ENCODE measurements around the gene ADAMTS13. TPM values are rescaled to one million over a fixed set of nuclear protein-coding genes. Genes with fewer than 3 reads are reported as not detected.

The ADAMTS13 gene
- total RNA-seq, 3 donors from 2014 or later (not counting 1 experiment from before 2014, with no cell fraction given): 2.3 to 3.0 (median 2.8) TPM

DNA sequence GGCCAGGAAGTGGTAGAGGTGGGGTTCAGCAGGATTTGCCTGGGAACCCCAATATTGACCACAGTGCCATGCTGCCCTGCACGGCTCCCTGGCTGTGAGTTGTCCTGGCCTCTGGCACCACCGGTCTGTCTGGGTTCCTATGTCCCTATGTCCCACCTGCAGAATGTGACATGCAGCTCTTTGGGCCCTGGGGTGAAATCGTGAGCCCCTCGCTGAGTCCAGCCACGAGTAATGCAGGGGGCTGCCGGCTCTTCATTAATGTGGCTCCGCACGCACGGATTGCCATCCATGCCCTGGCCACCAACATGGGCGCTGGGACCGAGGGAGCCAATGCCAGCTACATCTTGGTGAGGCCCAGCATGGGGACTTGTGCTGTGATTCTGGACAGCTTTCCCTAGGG lies 35.6 kb downstream of the ADAMTS13 start:
- no peak overlapping the region for H3K27ac ChIP-seq (ENCODE audit: low read length)
- H3K4me1 ChIP-seq (ENCODE audit: control insufficient read depth, insufficient read depth, low read length): peaks cover 23% of the 10 kb centered on the region
- peaks cover 0 to 14% of the 10 kb centered on the region in 2 donors for H3K4me1 Mint-ChIP-seq
- intact Hi-C loops (cut with micrococcal nuclease): no loop called here
- no peak overlapping the region for H3K4me3 ChIP-seq (ENCODE audit: low read length)
- H3K36me3 Mint-ChIP-seq: no peaks in the 10 kb centered on the region
- 95% methylated on average over 11 of the region's 11 CpGs for WGBS (ENCODE audit: insufficient coverage)
- no peaks in the 10 kb centered on the region for H3K9me3 Mint-ChIP-seq
- no peak for ATAC-seq
- no peak overlapping the region for H3K27ac Mint-ChIP-seq
- H3K27me3 Mint-ChIP-seq (ENCODE audit: low read depth in 2 of 2): no peaks in the 10 kb centered on the region
- TF ChIP-seq, protein P1, sequence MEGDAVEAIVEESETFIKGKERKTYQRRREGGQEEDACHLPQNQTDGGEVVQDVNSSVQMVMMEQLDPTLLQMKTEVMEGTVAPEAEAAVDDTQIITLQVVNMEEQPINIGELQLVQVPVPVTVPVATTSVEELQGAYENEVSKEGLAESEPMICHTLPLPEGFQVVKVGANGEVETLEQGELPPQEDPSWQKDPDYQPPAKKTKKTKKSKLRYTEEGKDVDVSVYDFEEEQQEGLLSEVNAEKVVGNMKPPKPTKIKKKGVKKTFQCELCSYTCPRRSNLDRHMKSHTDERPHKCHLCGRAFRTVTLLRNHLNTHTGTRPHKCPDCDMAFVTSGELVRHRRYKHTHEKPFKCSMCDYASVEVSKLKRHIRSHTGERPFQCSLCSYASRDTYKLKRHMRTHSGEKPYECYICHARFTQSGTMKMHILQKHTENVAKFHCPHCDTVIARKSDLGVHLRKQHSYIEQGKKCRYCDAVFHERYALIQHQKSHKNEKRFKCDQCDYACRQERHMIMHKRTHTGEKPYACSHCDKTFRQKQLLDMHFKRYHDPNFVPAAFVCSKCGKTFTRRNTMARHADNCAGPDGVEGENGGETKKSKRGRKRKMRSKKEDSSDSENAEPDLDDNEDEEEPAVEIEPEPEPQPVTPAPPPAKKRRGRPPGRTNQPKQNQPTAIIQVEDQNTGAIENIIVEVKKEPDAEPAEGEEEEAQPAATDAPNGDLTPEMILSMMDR (IDR thresholded peaks at IDR 0.05): no peak
- H3K27me3 ChIP-seq (ENCODE audit: control insufficient read depth, insufficient read depth, low read length): no peaks in the 10 kb centered on the region
- no peak overlapping the region for H3K4me3 Mint-ChIP-seq
- H3K9me3 ChIP-seq (ENCODE audit: control insufficient read depth, insufficient read depth, low read length): no peaks in the 10 kb centered on the region
- no peaks in the 10 kb centered on the region for H3K36me3 ChIP-seq (ENCODE audit: control insufficient read depth, insufficient read depth, low read length)
- DNase-seq: no peak

DNA sequence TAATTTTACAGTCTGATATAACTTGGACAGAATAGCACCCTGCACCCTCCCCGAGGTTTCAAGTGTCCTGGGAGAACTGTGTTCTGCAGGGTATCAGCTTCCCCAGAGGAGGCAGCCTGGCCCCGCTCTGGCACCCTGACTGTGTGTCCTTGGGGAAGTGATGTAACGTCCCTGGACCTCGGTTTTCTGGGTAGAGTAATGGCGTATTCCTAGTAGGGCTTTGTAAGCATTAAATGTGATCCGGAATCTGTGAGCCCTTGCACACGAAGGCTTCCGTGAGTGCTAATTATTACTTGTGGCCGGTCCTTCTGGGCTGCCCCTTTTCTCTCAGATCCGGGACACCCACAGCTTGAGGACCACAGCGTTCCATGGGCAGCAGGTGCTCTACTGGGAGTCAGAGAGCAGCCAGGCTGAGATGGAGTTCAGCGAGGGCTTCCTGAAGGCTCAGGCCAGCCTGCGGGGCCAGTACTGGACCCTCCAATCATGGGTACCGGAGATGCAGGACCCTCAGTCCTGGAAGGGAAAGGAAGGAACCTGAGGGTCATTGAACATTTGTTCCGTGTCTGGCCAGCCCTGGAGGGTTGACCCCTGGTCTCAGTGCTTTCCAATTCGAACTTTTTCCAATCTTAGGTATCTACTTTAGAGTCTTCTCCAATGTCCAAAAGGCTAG lies 36.6 kb downstream of the ADAMTS13 start:
- WGBS (ENCODE audit: insufficient coverage): 75% methylated on average over 15 of the region's 16 CpGs
- intact Hi-C loops (cut with micrococcal nuclease): loop anchor here (1.0 kb wide), 1 partner anchor 21 kb away; the partner anchor contains the start of gene SLC2A6

DNA sequence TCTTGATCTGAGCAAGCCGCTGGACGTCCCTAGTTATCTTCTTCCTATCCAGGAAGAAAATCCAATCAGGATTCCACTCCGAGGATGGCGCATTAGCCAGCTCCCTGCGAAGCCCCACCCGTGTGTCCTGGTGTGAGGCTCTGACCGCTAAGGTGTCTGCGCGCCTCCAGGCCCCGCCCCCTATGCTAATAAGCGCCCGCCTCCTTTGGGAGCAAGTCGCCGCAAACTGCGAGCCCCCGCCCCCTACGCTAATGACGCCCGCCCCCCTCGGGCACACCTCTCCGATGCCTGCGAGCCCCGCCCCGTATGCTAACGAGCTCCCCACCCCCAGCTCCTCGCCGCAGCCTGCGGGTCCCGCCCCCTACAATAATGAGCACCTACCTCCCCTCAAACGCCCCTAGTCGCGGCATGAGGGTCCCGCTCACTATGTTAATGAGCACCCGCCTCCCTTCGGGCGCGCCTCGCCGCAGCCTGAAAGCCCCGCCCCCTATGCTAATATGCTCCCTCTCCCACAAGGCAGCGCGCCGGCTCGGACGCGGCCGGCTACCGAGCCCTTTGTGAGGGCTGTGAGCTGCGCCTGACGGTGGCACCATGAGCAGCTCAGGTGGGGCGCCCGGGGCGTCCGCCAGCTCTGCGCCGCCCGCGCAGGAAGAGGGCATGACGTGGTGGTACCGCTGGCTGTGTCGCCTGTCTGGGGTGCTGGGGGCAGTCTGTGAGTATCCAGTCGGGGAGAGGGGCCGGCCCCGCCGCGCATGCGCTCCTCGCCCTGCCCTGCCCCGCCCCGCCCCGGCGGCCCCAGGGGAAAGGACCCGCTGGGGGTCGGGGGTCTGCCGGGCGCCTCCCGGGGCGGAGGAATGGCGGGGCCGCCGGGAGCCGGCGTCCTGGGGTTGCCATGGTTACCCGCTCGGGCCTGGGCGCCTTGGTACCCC lies 37.6 kb downstream of the ADAMTS13 start, which contains the start of gene CACFD1:
CACFD1 (plus strand) TSS at position 503 of the 929 bp plus-strand sequence; CDS start at position 592, 89 bp downstream.
- ATAC-seq (peak; percentile 84 to 90 (median 85)), DNase-seq (peak; percentile 88 to 94)
- intact Hi-C loops (cut with micrococcal nuclease): loop anchor here (1.0 kb wide), 1 partner anchor 20 kb away; the partner anchor contains the start of gene SLC2A6
- TF ChIP-seq, protein P1 (IDR thresholded peaks at IDR 0.05): no peak
- H3K9me3 ChIP-seq (ENCODE audit: control insufficient read depth, insufficient read depth, low read length): no peaks in the 10 kb centered on the region
- no peaks in the 10 kb centered on the region for H3K9me3 Mint-ChIP-seq
- no peaks in the 10 kb centered on the region for H3K27me3 Mint-ChIP-seq (ENCODE audit: low read depth in 2 of 2)
- H3K36me3 Mint-ChIP-seq: no peaks in the 10 kb centered on the region
- peaks cover 23% of the 10 kb centered on the region for H3K4me1 ChIP-seq (ENCODE audit: control insufficient read depth, insufficient read depth, low read length)
- peak within 1 kb of the TSS; percentile 81 for H3K4me3 ChIP-seq (ENCODE audit: low read length)
- no peaks in the 10 kb centered on the region for H3K27me3 ChIP-seq (ENCODE audit: control insufficient read depth, insufficient read depth, low read length)
- under 1% methylated on average over 79 of the region's 86 CpGs for WGBS (ENCODE audit: insufficient coverage)
- peak within 1 kb of the TSS; percentile 92 to 97 for H3K27ac Mint-ChIP-seq
- H3K4me3 Mint-ChIP-seq: peak within 1 kb of the TSS; percentile 98
- no peaks in the 10 kb centered on the region for H3K36me3 ChIP-seq (ENCODE audit: control insufficient read depth, insufficient read depth, low read length)
- peaks cover 0 to 14% of the 10 kb centered on the region in 2 donors for H3K4me1 Mint-ChIP-seq
- H3K27ac ChIP-seq (ENCODE audit: low read length): peak within 1 kb of the TSS; percentile 90

More for the DNA sequence above, 36.6 kb downstream of the ADAMTS13 start:
- Histone ChIP-seq H3K9me3 (ENCODE audit: control insufficient read depth, insufficient read depth, low read length) (no peaks in the 10 kb centered on the region), H3K27me3 (ENCODE audit: control insufficient read depth, insufficient read depth, low read length) (no peaks in the 10 kb centered on the region), H3K4me1 (ENCODE audit: control insufficient read depth, insufficient read depth, low read length) (peaks cover 23% of the 10 kb centered on the region), H3K4me3 (ENCODE audit: low read length) (peak overlapping the region; percentile 81), H3K27ac (ENCODE audit: low read length) (peak overlapping the region; percentile 90), H3K36me3 (ENCODE audit: control insufficient read depth, insufficient read depth, low read length) (no peaks in the 10 kb centered on the region)
- Mint-ChIP-seq H3K4me3 (peak overlapping the region; percentile 98), H3K4me1 (peaks cover 0 to 14% of the 10 kb centered on the region in 2 donors), H3K9me3 (no peaks in the 10 kb centered on the region), H3K36me3 (no peaks in the 10 kb centered on the region), H3K27ac (peak overlapping the region in 1 of 2 donors; percentile 92), H3K27me3 (ENCODE audit: low read depth in 2 of 2) (no peaks in the 10 kb centered on the region)
- no peak for ATAC-seq
- no peak for DNase-seq
- TF ChIP-seq, protein P1 (IDR thresholded peaks at IDR 0.05): no peak

Measured in natural killer cell (primary cell).